Ascending aorta (tissue), 2 donors: ENCODE measurements around the gene RARRES1. TPM values are rescaled to one million over a fixed set of nuclear protein-coding genes. Genes with fewer than 3 reads are reported as not detected.

Experiments used
- DNase-seq, 2 donors: peaks; one replicate each; pipeline ENCODE4 v3.0.0-alpha.2; 2019; ENCODE audit warnings: low spot score in 2 of 2
- H3K27ac ChIP-seq, 2 donors: fragments of 200-600 bp; sonication (generic); one replicate each; pipeline ENCODE4 v1.5.1; 2016 to 2017; ENCODE audit warnings: mild to moderate bottlenecking in 1 of 2
- H3K27me3 ChIP-seq: fragments of 200-600 bp; sonication (generic); one replicate; pipeline ENCODE4 v1.5.1; 2017
- H3K36me3 ChIP-seq, 2 donors: fragments of 200-600 bp; sonication (generic); one replicate each; pipeline ENCODE4 v1.5.1; 2016
- H3K4me1 ChIP-seq, 2 donors: fragments of 200-600 bp; sonication (generic); one replicate each; pipeline ENCODE4 v1.5.1; 2016 to 2017; ENCODE audit warnings: mild to moderate bottlenecking in 1 of 2
- H3K4me3 ChIP-seq, 2 donors: fragments of 200-600 bp; sonication (generic); one replicate each; pipeline ENCODE4 v1.5.1; 2016 to 2017; ENCODE audit warnings: mild to moderate bottlenecking in 1 of 2
- H3K9me3 ChIP-seq, 2 donors: fragments of 200-600 bp; sonication (generic); one replicate each; pipeline ENCODE4 v1.5.1; 2016
- CTCF ChIP-seq, 3 experiments: fragments of 200-600 bp in 2 of 3; fragments of 450-650 bp in 1 of 3; sonication (generic) in 2 of 3; IDR thresholded peaks; one replicate each; pipeline ENCODE4 v1.5.1; 2016 to 2019; ENCODE audit warnings: antibody characterized with exemption in 3 of 3, mild to moderate bottlenecking in 1 of 3, moderate library complexity in 1 of 3
- intact Hi-C: fragments of 100-400 bp; cut with DNase I; formaldehyde crosslinking; loops from one replicate; pipeline ENCODE4 v1.15.1; 2023
- total RNA-seq: library from RNA; depleted of rRNA; stranded (reverse); fragments of >200 nt; gene quantifications from one replicate; pipeline ENCODE4 v1.1.0, GENCODE V29; 2016

RARRES1 gene
- total RNA-seq, 1 donor from 2014 or later, result 520 TPM

- Histone ChIP-seq H3K4me3 (no peak overlapping the region), H3K27ac (no peak overlapping the region), H3K4me1 (no peaks in the 10 kb centered on the region), H3K36me3 (peaks cover 31 to 60% of the 10 kb centered on the region in 2 donors), H3K27me3 (no peaks in the 10 kb centered on the region), H3K9me3 (no peaks in the 10 kb centered on the region)
- DNase-seq, result peak in 1 of 2 donors; percentile 71
- intact Hi-C loops, result loop anchor here (1.0 kb wide), 1 partner anchor 132 kb away; no protein-coding TSS in a partner anchor
- TF ChIP-seq CTCF (IDR thresholded peaks at IDR 0.05), result peak; percentile 42 to 61 (median 55)
Observed at GRCh38 chr3:158659454-158660237, 72.6 kb downstream of the RARRES1 start.

- Histone ChIP-seq H3K36me3 (peaks cover 37 to 66% of the 10 kb centered on the region in 2 donors), H3K4me3 (no peak overlapping the region), H3K27me3 (no peaks in the 10 kb centered on the region), H3K27ac (no peak overlapping the region), H3K4me1 (no peaks in the 10 kb centered on the region), H3K9me3 (no peaks in the 10 kb centered on the region)
- DNase-seq, result no peak
- intact Hi-C loops, result loop anchor here (1.0 kb wide), 1 partner anchor 132 kb away; no protein-coding TSS in a partner anchor
- no peak for TF ChIP-seq CTCF (IDR thresholded peaks at IDR 0.05)
Observed at GRCh38 chr3:158658889-158659288, 73.4 kb downstream of the RARRES1 start.

GRCh38 chr3:158652463-158652862 is 79.8 kb downstream of the RARRES1 start:
- intact Hi-C loops, result no loop called here
- no peaks in the 10 kb centered on the region for H3K27me3 ChIP-seq
- no peak overlapping the region for H3K4me3 ChIP-seq
- H3K4me1 ChIP-seq, result no peaks in the 10 kb centered on the region
- peaks cover 49 to 65% of the 10 kb centered on the region in 2 donors for H3K36me3 ChIP-seq
- no peak for TF ChIP-seq CTCF (IDR thresholded peaks at IDR 0.05)
- H3K9me3 ChIP-seq, result no peaks in the 10 kb centered on the region
- no peak overlapping the region for H3K27ac ChIP-seq
- DNase-seq, result no peak

- H3K4me1 ChIP-seq, result peaks cover 0 to 3% of the 10 kb centered on the region in 2 donors
- no peak overlapping the region for H3K4me3 ChIP-seq
- H3K9me3 ChIP-seq, result no peaks in the 10 kb centered on the region
- intact Hi-C loops, result no loop called here
- no peak overlapping the region for H3K27ac ChIP-seq
- TF ChIP-seq CTCF (IDR thresholded peaks at IDR 0.05), result no peak
- H3K27me3 ChIP-seq, result no peaks in the 10 kb centered on the region
- H3K36me3 ChIP-seq, result peaks cover 48 to 61% of the 10 kb centered on the region in 2 donors
- no peak for DNase-seq
Observed at GRCh38 chr3:158651192-158651591, 81.1 kb downstream of the RARRES1 start.

- Histone ChIP-seq H3K36me3 (peaks cover 37 to 48% of the 10 kb centered on the region in 2 donors), H3K4me3 (no peak overlapping the region), H3K9me3 (no peaks in the 10 kb centered on the region), H3K27me3 (no peaks in the 10 kb centered on the region), H3K4me1 (peaks cover 0 to 11% of the 10 kb centered on the region in 2 donors), H3K27ac (no peak overlapping the region)
- TF ChIP-seq CTCF (IDR thresholded peaks at IDR 0.05), result no peak
- DNase-seq, result no peak
- intact Hi-C loops, result loop anchor here (10.0 kb wide), 1 partner anchor 1485 kb away; the partner anchor contains the start of gene CCNL1
Observed at GRCh38 chr3:158649791-158650190, 82.5 kb downstream of the RARRES1 start.

Other genes starting within 250 kb of the RARRES1 start
- 3.3 TPM for gene MLF1, start 161.3 kb downstream of the RARRES1 start, total RNA-seq
- 13.9 TPM for gene GFM1, start 87.9 kb downstream of the RARRES1 start, total RNA-seq
- gene LXN, start 59.8 kb downstream of the RARRES1 start, total RNA-seq, result 1.2 TPM
- 35.9 TPM for gene MFSD1, start 69.6 kb upstream of the RARRES1 start, total RNA-seq